ENCODE data around the gene TMEM225B.
"Not testable (repeated sequence)": the region's sequence is repeated elsewhere in the genome, so short reads cannot be mapped to it uniquely, and the experiment has no call there.

Gene TMEM225B

GRCh38 chr7:99624484-99624883 lies 26.4 kb downstream of the TMEM225B start:
- FAIRE-seq = no peak

GRCh38 chr7:99625321-99625720 lies 27.3 kb downstream of the TMEM225B start:
- FAIRE-seq = no peak

GRCh38 chr7:99625961-99626360 lies 27.9 kb downstream of the TMEM225B start:
- no peak for FAIRE-seq

- no peak for FAIRE-seq
Observed at GRCh38 chr7:99626661-99627060, 28.6 kb downstream of the TMEM225B start.

- no peak for FAIRE-seq
Observed at GRCh38 chr7:99627513-99627912, 29.4 kb downstream of the TMEM225B start.

- no peak for FAIRE-seq
Observed at GRCh38 chr7:99628471-99629465, 30.7 kb downstream of the TMEM225B start.

GRCh38 chr7:99629643-99630042 lies 31.6 kb downstream of the TMEM225B start:
- FAIRE-seq = no peak

- no peak for FAIRE-seq
Observed at GRCh38 chr7:99631295-99632109, 33.4 kb downstream of the TMEM225B start.

GRCh38 chr7:99637414-99637813 lies 39.3 kb downstream of the TMEM225B start:
- not testable (repeated sequence) for FAIRE-seq

GRCh38 chr7:99638731-99639130 lies 40.7 kb downstream of the TMEM225B start:
- no peak for FAIRE-seq

- no peak for FAIRE-seq
Observed at GRCh38 chr7:99639267-99639666, 41.2 kb downstream of the TMEM225B start.

- no peak for FAIRE-seq
Observed at GRCh38 chr7:99642027-99642426, 44.0 kb downstream of the TMEM225B start.

GRCh38 chr7:99643464-99643863 lies 45.4 kb downstream of the TMEM225B start:
- FAIRE-seq = no peak

GRCh38 chr7:99644431-99644830 lies 46.4 kb downstream of the TMEM225B start:
- no peak for FAIRE-seq

GRCh38 chr7:99645590-99645989 lies 47.5 kb downstream of the TMEM225B start:
- no peak for FAIRE-seq

- FAIRE-seq = no peak
Observed at GRCh38 chr7:99648843-99649242, 50.8 kb downstream of the TMEM225B start.

GRCh38 chr7:99651290-99651689 lies 53.2 kb downstream of the TMEM225B start:
- no peak for FAIRE-seq

- FAIRE-seq = no peak
Observed at GRCh38 chr7:99652671-99653070, 54.6 kb downstream of the TMEM225B start.

- not testable (repeated sequence) for FAIRE-seq
Observed at GRCh38 chr7:99653269-99653668, 55.2 kb downstream of the TMEM225B start.

GRCh38 chr7:99653754-99654153 lies 55.7 kb downstream of the TMEM225B start:
- FAIRE-seq = no peak

GRCh38 chr7:99654626-99655025 lies 56.6 kb downstream of the TMEM225B start:
- not testable (repeated sequence) for FAIRE-seq

GRCh38 chr7:99657879-99658278 lies 59.8 kb downstream of the TMEM225B start:
- not testable (repeated sequence) for FAIRE-seq

All from G401.6 (cell line).